Measurements from ENCODE around the gene HAPLN1.
"Not testable (repeated sequence)": the region's sequence is repeated elsewhere in the genome, so short reads cannot be mapped to it uniquely, and the experiment has no call there.

HAPLN1 gene
- total RNA-seq, result 0 reads per million in 4 donors

GRCh38 chr5:83720836-83721537 lies at the start of gene HAPLN1:
HAPLN1 (minus strand) TSS chr5:83720855; CDS start chr5:83673523, 47,332 bp downstream.
- DNase-seq, result no peak

GRCh38 chr5:83767409-83767992 lies 46.8 kb upstream of the HAPLN1 start:
- DNase-seq, result no peak

- no peak for DNase-seq
These were observed 43.4 kb upstream of the HAPLN1 start for GRCh38 chr5:83764101-83764500.

- no peak for DNase-seq
These were observed 39.9 kb upstream of the HAPLN1 start for GRCh38 chr5:83760579-83760978.

- no peak for DNase-seq
These were observed 32.0 kb upstream of the HAPLN1 start for GRCh38 chr5:83752700-83753099.

GRCh38 chr5:83751201-83751600 lies 30.5 kb upstream of the HAPLN1 start:
- no peak for DNase-seq

- no peak for DNase-seq
These were observed 30.1 kb upstream of the HAPLN1 start for GRCh38 chr5:83750749-83751148.

GRCh38 chr5:83745816-83746215 lies 25.2 kb upstream of the HAPLN1 start:
- no peak for DNase-seq

- DNase-seq, result no peak
These were observed 24.2 kb upstream of the HAPLN1 start for GRCh38 chr5:83744821-83745220.

GRCh38 chr5:83742089-83742488 lies 21.4 kb upstream of the HAPLN1 start:
- DNase-seq, result no peak

- DNase-seq, result no peak
These were observed 20.9 kb upstream of the HAPLN1 start for GRCh38 chr5:83741571-83741970.

GRCh38 chr5:83740741-83741140 lies 20.1 kb upstream of the HAPLN1 start:
- DNase-seq, result no peak

- DNase-seq, result not testable (repeated sequence)
These were observed 15.5 kb upstream of the HAPLN1 start for GRCh38 chr5:83736169-83736568.

GRCh38 chr5:83735058-83735457 lies 14.4 kb upstream of the HAPLN1 start:
- DNase-seq, result not testable (repeated sequence)

- no peak for DNase-seq
These were observed 11.0 kb upstream of the HAPLN1 start for GRCh38 chr5:83731638-83732037.

- no peak for DNase-seq
These were observed 8.7 kb upstream of the HAPLN1 start for GRCh38 chr5:83729362-83729761.

- no peak for DNase-seq
These were observed 6.3 kb upstream of the HAPLN1 start for GRCh38 chr5:83726912-83727311.

- no peak for DNase-seq
These were observed 4.3 kb upstream of the HAPLN1 start for GRCh38 chr5:83724935-83725334.

GRCh38 chr5:83724001-83724400 lies 3.3 kb upstream of the HAPLN1 start:
- no peak for DNase-seq

- no peak for DNase-seq
These were observed 2.4 kb upstream of the HAPLN1 start for GRCh38 chr5:83723031-83723430.

GRCh38 chr5:83721953-83722901 lies 1.6 kb upstream of the HAPLN1 start:
- DNase-seq, result no peak

GRCh38 chr5:83718936-83719495 lies 1.6 kb downstream of the HAPLN1 start:
- DNase-seq, result no peak

GRCh38 chr5:83718195-83718825 lies 2.3 kb downstream of the HAPLN1 start:
- DNase-seq, result peak in 2 of 5 donors; percentile 8 to 16

Measured in T-helper 1 cell (primary cell).